HEK293 (cell line): ENCODE results near the gene CEACAM1.

Experiments used
- CTCF ChIA-PET: fragments of 350-600 bp; formaldehyde crosslinking; extraction: SDS; loops from one replicate; lab custom pipeline; 2021; ENCODE audit warnings: antibody characterized with exemption; lab: Yijun Ruan, JAX
- POLR2A ChIA-PET: fragments of 300-600 bp; formaldehyde crosslinking; extraction: SDS; loops from one replicate; lab custom pipeline; 2020; ENCODE audit warnings: antibody characterized with exemption, inconsistent platforms; lab: Yijun Ruan, JAX
- H3K27ac ChIP-seq: fragments of 200-500 bp; sonication (Bioruptor generic); 2 replicates; pipeline ENCODE4 v1.5.1; 2014; ENCODE audit warnings: low read depth, low read length, control low read depth, inconsistent platforms; ENCODE audit errors: extremely low read depth
- H3K36me3 ChIP-seq, 2 experiments: fragments of 200-500 bp in 1 of 2; sonication (Bioruptor generic) in 1 of 2; 1 replicate in 1 of 2; 2 replicates in 1 of 2; pipeline ENCODE4 v1.5.1; 2014 to 2017; ENCODE audit warnings: inconsistent platforms in 2 of 2, low read length in 2 of 2; ENCODE audit not compliant: control insufficient read depth in 2 of 2, insufficient read depth in 1 of 2
- H3K4me1 ChIP-seq: fragments of 200-500 bp; sonication (Bioruptor generic); 2 replicates; pipeline ENCODE4 v1.5.1; 2014; ENCODE audit warnings: mild to moderate bottlenecking, low read length, inconsistent platforms; ENCODE audit not compliant: control insufficient read depth, insufficient read depth
- H3K4me3 ChIP-seq: 2 replicates; pipeline ENCODE4 v1.5.1; 2011; ENCODE audit warnings: low read depth, mild to moderate bottlenecking, control low read depth, low read length, moderate library complexity
- H3K9me3 ChIP-seq: fragments of 200-500 bp; sonication (Bioruptor generic); 2 replicates; pipeline ENCODE4 v1.5.1; 2014; ENCODE audit warnings: low read depth, low read length, inconsistent platforms; ENCODE audit not compliant: control insufficient read depth, insufficient read depth
- PRDM1 ChIP-seq: fragments of 450-650 bp; formaldehyde crosslinking; IDR thresholded peaks from 2 replicates; pipeline ENCODE4; 2016; ENCODE audit warnings: missing biosample characterization, missing genetic modification characterization
- SP7 ChIP-seq: fragments of 450-650 bp; formaldehyde crosslinking; IDR thresholded peaks from 2 replicates; pipeline ENCODE4 v1.5.1; 2016; ENCODE audit warnings: missing biosample characterization, missing genetic modification characterization
- TRIM28 ChIP-seq: IDR thresholded peaks from 2 replicates; pipeline ENCODE4 v1.6.1; 2011; ENCODE audit warnings: low read length, control low read depth, borderline replicate concordance
- ZNF112 ChIP-seq: fragments of 450-650 bp; formaldehyde crosslinking; IDR thresholded peaks from 2 replicates; pipeline ENCODE4 v1.5.0; 2017; ENCODE audit warnings: missing biosample characterization, missing genetic modification characterization
- ZNF114 ChIP-seq: fragments of 450-650 bp; formaldehyde crosslinking; IDR thresholded peaks from 2 replicates; pipeline ENCODE4 v1.5.0; 2017; ENCODE audit warnings: missing biosample characterization, missing genetic modification characterization
- ZNF155 ChIP-seq: fragments of 450-650 bp; formaldehyde crosslinking; IDR thresholded peaks from 2 replicates; pipeline ENCODE4 v1.5.1; 2016; ENCODE audit warnings: missing biosample characterization, missing genetic modification characterization
- ZNF157 ChIP-seq: fragments of 450-650 bp; formaldehyde crosslinking; IDR thresholded peaks from 2 replicates; pipeline ENCODE4 v1.5.1; 2016; ENCODE audit warnings: missing biosample characterization, missing genetic modification characterization
- ZNF23 ChIP-seq: fragments of 450-650 bp; formaldehyde crosslinking; IDR thresholded peaks from 2 replicates; pipeline ENCODE4 v1.5.1; 2016; ENCODE audit warnings: missing biosample characterization, missing genetic modification characterization, borderline replicate concordance
- ZNF394 ChIP-seq: fragments of 450-650 bp; formaldehyde crosslinking; IDR thresholded peaks from 2 replicates; pipeline ENCODE4 v1.5.1; 2016; ENCODE audit warnings: missing biosample characterization, missing genetic modification characterization, mild to moderate bottlenecking, moderate library complexity, borderline replicate concordance
- ZNF48 ChIP-seq: fragments of 450-650 bp; formaldehyde crosslinking; IDR thresholded peaks from 2 replicates; pipeline ENCODE4 v1.5.1; 2016; ENCODE audit warnings: missing biosample characterization, missing genetic modification characterization
- ZNF501 ChIP-seq: fragments of 450-650 bp; formaldehyde crosslinking; IDR thresholded peaks from 2 replicates; pipeline ENCODE4 v1.5.1; 2016; ENCODE audit warnings: missing biosample characterization, missing genetic modification characterization
- ZNF555 ChIP-seq: fragments of 450-650 bp; formaldehyde crosslinking; conservative IDR thresholded peaks from 2 replicates; pipeline ENCODE4 v1.5.1; 2017; ENCODE audit warnings: missing biosample characterization, mild to moderate bottlenecking, missing genetic modification characterization, inconsistent platforms
- ZNF596 ChIP-seq: fragments of 450-650 bp; IDR thresholded peaks from 2 replicates; pipeline ENCODE4 v1.5.0; 2018; ENCODE audit warnings: missing biosample characterization, mild to moderate bottlenecking, missing genetic modification characterization, moderate library complexity
- ZNF610 ChIP-seq: fragments of 450-650 bp; formaldehyde crosslinking; IDR thresholded peaks from 2 replicates; pipeline ENCODE4 v1.5.1; 2016; ENCODE audit warnings: missing biosample characterization, missing genetic modification characterization, borderline replicate concordance
- ZNF629 ChIP-seq: fragments of 450-650 bp; formaldehyde crosslinking; IDR thresholded peaks from 2 replicates; pipeline ENCODE4 v1.5.1; 2017; ENCODE audit warnings: missing biosample characterization, missing genetic modification characterization
- ZNF670 ChIP-seq: fragments of 450-650 bp; formaldehyde crosslinking; IDR thresholded peaks from 2 replicates; pipeline ENCODE4 v1.5.1; 2016; ENCODE audit warnings: missing biosample characterization, missing genetic modification characterization, low read depth
- ZNF707 ChIP-seq: fragments of 450-650 bp; formaldehyde crosslinking; IDR thresholded peaks from 2 replicates; pipeline ENCODE4 v1.5.1; 2016; ENCODE audit warnings: missing biosample characterization, missing genetic modification characterization
- ZNF837 ChIP-seq: fragments of 450-650 bp; formaldehyde crosslinking; IDR thresholded peaks from 2 replicates; pipeline ENCODE4 v1.5.1; 2016; ENCODE audit warnings: missing biosample characterization, missing genetic modification characterization
- TF ChIP-seq, protein P1 (sequence below): fragments of 450-650 bp; formaldehyde crosslinking; IDR thresholded peaks from 2 replicates; pipeline ENCODE4 v1.5.1; 2016; ENCODE audit warnings: missing biosample characterization, missing genetic modification characterization
- TF ChIP-seq, protein P2 (sequence below): fragments of 450-650 bp; formaldehyde crosslinking; IDR thresholded peaks from 2 replicates; pipeline ENCODE4 v1.5.1; 2016; ENCODE audit warnings: missing biosample characterization, missing genetic modification characterization, borderline replicate concordance
- TF ChIP-seq, protein P3 (sequence below): fragments of 450-650 bp; formaldehyde crosslinking; IDR thresholded peaks from 2 replicates; pipeline ENCODE4 v1.5.1; 2016; ENCODE audit warnings: missing biosample characterization, missing genetic modification characterization, low read depth

CEACAM1 gene

DNA sequence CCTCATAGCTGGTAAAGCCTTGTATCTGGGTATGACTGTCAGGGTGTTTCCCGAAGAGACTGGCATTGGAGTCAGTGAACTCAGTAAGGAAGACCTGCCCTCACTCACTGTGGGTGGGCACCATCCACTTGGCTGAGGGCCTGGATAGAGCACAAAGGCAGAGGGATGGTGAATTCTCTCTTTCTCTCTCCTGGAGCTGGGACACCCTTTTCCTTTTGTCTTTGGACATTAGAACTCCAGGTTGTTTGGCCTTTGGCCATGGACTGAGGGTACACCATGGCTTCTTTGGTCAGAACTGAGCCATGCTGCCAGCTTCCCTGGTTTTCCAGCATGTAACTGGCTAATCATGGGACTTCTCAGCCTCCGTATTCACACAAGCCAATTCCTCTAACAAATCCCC is 4.6 kb upstream of the CEACAM1 start:
- CTCF ChIA-PET: interaction anchor here (0.6 to 13.2 kb wide), 10 partner anchors 9 to 150 kb away, joined by 3 to 209 read pairs (median 4); partner anchors contain the start of gene CXCL17
- H3K4me3 ChIP-seq: no peak overlapping the region
- H3K27ac ChIP-seq: no peak overlapping the region
- no peaks in the 10 kb centered on the region for H3K36me3 ChIP-seq
- no peaks in the 10 kb centered on the region for H3K4me1 ChIP-seq
- no peaks in the 10 kb centered on the region for H3K9me3 ChIP-seq
- TF ChIP-seq ZNF157 (tag by site-specific recombination) (no peak), ZNF610 (tag by site-specific recombination) (no peak), SP7 (tag by site-specific recombination) (no peak), ZNF670 (tag by site-specific recombination) (no peak), ZNF48 (tag by site-specific recombination) (no peak), ZNF837 (no peak), ZNF629 (tag by site-specific recombination) (no peak), ZNF114 (tag by site-specific recombination) (no peak), ZNF501 (tag by site-specific recombination) (no peak), ZNF596 (tag by site-specific recombination) (no peak), TRIM28 (no peak), ZNF555 (no peak), ZNF23 (tag by site-specific recombination) (no peak), ZNF707 (tag by site-specific recombination) (no peak), ZNF155 (tag by site-specific recombination) (no peak), ZNF394 (tag by site-specific recombination) (no peak)
- TF ChIP-seq, protein P1, sequence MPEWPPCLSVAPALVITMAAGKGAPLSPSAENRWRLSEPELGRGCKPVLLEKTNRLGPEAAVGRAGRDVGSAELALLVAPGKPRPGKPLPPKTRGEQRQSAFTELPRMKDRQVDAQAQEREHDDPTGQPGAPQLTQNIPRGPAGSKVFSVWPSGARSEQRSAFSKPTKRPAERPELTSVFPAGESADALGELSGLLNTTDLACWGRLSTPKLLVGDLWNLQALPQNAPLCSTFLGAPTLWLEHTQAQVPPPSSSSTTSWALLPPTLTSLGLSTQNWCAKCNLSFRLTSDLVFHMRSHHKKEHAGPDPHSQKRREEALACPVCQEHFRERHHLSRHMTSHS (tag by site-specific recombination): no peak
- TF ChIP-seq, protein P2, sequence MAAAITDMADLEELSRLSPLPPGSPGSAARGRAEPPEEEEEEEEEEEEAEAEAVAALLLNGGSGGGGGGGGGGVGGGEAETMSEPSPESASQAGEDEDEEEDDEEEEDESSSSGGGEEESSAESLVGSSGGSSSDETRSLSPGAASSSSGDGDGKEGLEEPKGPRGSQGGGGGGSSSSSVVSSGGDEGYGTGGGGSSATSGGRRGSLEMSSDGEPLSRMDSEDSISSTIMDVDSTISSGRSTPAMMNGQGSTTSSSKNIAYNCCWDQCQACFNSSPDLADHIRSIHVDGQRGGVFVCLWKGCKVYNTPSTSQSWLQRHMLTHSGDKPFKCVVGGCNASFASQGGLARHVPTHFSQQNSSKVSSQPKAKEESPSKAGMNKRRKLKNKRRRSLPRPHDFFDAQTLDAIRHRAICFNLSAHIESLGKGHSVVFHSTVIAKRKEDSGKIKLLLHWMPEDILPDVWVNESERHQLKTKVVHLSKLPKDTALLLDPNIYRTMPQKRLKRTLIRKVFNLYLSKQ (tag by site-specific recombination): no peak
- TF ChIP-seq, protein P3, sequence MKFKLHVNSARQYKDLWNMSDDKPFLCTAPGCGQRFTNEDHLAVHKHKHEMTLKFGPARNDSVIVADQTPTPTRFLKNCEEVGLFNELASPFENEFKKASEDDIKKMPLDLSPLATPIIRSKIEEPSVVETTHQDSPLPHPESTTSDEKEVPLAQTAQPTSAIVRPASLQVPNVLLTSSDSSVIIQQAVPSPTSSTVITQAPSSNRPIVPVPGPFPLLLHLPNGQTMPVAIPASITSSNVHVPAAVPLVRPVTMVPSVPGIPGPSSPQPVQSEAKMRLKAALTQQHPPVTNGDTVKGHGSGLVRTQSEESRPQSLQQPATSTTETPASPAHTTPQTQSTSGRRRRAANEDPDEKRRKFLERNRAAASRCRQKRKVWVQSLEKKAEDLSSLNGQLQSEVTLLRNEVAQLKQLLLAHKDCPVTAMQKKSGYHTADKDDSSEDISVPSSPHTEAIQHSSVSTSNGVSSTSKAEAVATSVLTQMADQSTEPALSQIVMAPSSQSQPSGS (tag by site-specific recombination): no peak
- POLR2A ChIA-PET: no interaction called here

DNA sequence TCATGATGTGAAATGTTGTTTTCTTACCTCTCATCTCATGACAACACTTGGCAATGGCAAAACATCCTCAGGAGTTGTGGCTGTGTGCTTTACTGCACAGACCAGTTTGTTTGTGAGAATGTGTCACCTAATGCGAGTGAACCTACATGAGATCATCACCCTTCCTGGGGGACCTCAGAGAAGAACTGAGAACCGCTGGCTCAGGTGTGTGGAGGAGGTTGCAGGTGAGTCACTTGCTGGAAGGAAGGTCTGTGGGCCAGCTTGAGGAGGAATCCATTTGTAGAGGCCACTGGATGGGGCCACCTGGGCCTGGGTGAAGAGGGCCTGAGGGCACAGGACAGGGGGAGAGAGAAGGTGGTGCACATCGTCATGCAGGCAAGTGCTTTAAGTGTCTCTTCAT is 3.0 kb upstream of the CEACAM1 start:
- H3K27ac ChIP-seq: no peak overlapping the region
- H3K36me3 ChIP-seq: no peaks in the 10 kb centered on the region
- H3K9me3 ChIP-seq: no peaks in the 10 kb centered on the region
- POLR2A ChIA-PET: no interaction called here
- CTCF ChIA-PET: interaction anchor here (0.6 to 13.2 kb wide), 13 partner anchors 11 to 93 kb away, joined by 3 to 209 read pairs (median 4); partner anchors contain the start of genes CEACAM8 and CXCL17
- TF ChIP-seq PRDM1 (tag by site-specific recombination) (0 out of 2 replicates have a peak, but pooled peaks have one; percentile 13), ZNF112 (tag by site-specific recombination) (no peak)
- H3K4me3 ChIP-seq: no peak overlapping the region
- no peaks in the 10 kb centered on the region for H3K4me1 ChIP-seq
